ENCODE measurements around the gene PRKG1. TPM values are rescaled to one million over a fixed set of nuclear protein-coding genes. Genes with fewer than 3 reads are reported as not detected.

PRKG1 gene
- total and polyA plus RNA-seq, 4 donors = 6.8 to 38.1 (median 15.4) TPM

DNA sequence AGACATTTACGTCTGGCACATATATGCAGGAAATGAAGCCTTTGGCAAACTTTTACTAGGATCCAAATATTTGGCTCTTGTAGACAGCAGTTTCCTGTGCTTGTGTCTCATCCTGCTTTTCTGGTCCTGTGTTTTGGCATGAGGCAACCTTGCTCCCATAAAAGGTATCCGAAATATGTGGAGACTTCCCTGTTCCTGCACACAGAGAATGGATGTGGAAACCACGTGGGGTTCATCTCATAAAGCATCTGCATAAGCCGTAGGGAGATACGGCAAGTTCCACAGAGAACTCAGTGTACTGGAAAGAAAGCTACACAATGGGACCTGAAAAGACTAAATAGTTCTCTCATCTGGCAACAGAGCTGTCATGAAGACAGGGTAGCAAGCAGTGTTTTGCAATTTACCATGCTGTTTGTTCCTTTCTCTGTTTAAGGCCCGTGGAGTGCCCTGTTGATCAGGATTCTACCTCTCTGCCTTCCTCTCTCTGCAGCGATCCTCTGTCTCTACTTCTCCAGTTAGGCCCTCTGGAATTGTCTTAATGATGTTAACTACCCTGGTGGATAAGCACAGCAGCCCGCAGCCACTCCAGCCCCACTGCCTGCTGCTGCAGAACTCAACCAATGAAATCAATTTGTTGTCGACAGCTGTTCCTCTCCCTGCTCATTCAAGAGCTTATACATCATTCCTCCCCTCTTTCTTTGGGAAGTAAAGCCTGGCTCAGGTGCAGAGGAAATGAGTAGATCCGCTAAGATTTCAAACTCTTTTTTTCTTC, 331.5 kb downstream of the PRKG1 start:
- no peak overlapping the region for H3K27ac ChIP-seq (ENCODE audit: low read depth, low read length)
- WGBS (ENCODE audit: insufficient coverage) = 28% methylated on average over 7 of the region's 10 CpGs
- H3K4me3 ChIP-seq (ENCODE audit: low read depth, low read length) = no peak overlapping the region
- no peaks in the 10 kb centered on the region for H3K36me3 ChIP-seq (ENCODE audit: control insufficient read depth, insufficient read depth, low read length)
- no peaks in the 10 kb centered on the region for H3K4me1 ChIP-seq (ENCODE audit: control insufficient read depth, insufficient read depth, low read length)
- no peaks in the 10 kb centered on the region for H3K27me3 ChIP-seq (ENCODE audit: control insufficient read depth, insufficient read depth, low read length)
- peak in 3 of 6 donors; percentile 20 to 81 (median 22) for DNase-seq (ENCODE audit: low read depth in 4 of 6, low spot score in 6 of 6)
- H3K9me3 ChIP-seq (ENCODE audit: control insufficient read depth, insufficient read depth, low read length) = no peaks in the 10 kb centered on the region

DNA sequence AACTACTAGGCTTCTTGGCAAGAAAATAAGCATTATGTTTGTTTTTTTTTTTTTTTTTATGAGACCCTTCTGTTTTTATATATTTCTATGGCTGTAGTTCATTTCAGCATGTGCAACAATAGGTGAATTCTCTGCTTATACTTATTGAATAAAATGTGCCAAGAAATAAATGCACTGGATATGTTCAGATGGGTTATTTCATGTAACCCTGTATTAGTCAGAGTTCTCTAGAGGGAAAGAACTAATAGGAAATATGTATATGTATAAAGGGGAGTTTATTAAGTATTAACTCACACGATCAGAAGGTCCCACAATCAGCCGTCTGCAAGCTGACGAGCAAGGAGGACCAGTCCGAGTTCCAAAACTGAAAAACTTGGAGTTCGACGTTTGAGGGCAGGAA, 332.3 kb downstream of the PRKG1 start:
- H3K27ac ChIP-seq (ENCODE audit: low read depth, low read length) = no peak overlapping the region
- no peak for DNase-seq (ENCODE audit: low read depth in 4 of 6, low spot score in 6 of 6)
- H3K4me3 ChIP-seq (ENCODE audit: low read depth, low read length) = no peak overlapping the region
- H3K4me1 ChIP-seq (ENCODE audit: control insufficient read depth, insufficient read depth, low read length) = no peaks in the 10 kb centered on the region
- WGBS (ENCODE audit: insufficient coverage) = 98% methylated on average over 6 of the region's 6 CpGs
- no peaks in the 10 kb centered on the region for H3K36me3 ChIP-seq (ENCODE audit: control insufficient read depth, insufficient read depth, low read length)
- H3K27me3 ChIP-seq (ENCODE audit: control insufficient read depth, insufficient read depth, low read length) = no peaks in the 10 kb centered on the region
- no peaks in the 10 kb centered on the region for H3K9me3 ChIP-seq (ENCODE audit: control insufficient read depth, insufficient read depth, low read length)

DNA sequence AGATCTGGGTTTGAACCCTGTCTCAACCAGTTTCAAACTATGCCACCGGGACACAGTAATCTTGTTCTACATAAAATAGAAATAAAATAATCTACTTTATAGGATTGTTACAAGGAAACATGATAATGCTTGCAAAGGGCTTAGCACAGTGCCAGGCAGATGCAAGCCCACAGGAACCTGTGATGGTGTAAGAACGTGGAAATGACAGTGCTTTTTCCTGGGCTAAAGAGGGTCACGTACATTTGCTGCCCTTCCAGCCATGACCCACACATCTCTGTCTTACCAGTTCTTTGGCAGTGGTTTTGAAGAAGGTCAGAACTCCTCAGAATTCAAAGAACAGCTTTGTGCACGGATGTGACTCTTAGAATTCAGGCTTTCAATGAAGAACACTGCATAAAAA, 342.2 kb downstream of the PRKG1 start:
- WGBS (ENCODE audit: insufficient coverage) = no CpG with 5 or more reads among the region's 4 CpGs
- no peaks in the 10 kb centered on the region for H3K36me3 ChIP-seq (ENCODE audit: control insufficient read depth, insufficient read depth, low read length)
- H3K4me1 ChIP-seq (ENCODE audit: control insufficient read depth, insufficient read depth, low read length) = no peaks in the 10 kb centered on the region
- no peak overlapping the region for H3K27ac ChIP-seq (ENCODE audit: low read depth, low read length)
- H3K9me3 ChIP-seq (ENCODE audit: control insufficient read depth, insufficient read depth, low read length) = no peaks in the 10 kb centered on the region
- H3K4me3 ChIP-seq (ENCODE audit: low read depth, low read length) = no peak overlapping the region
- no peak for DNase-seq (ENCODE audit: low read depth in 4 of 6, low spot score in 6 of 6)
- H3K27me3 ChIP-seq (ENCODE audit: control insufficient read depth, insufficient read depth, low read length) = no peaks in the 10 kb centered on the region

DNA sequence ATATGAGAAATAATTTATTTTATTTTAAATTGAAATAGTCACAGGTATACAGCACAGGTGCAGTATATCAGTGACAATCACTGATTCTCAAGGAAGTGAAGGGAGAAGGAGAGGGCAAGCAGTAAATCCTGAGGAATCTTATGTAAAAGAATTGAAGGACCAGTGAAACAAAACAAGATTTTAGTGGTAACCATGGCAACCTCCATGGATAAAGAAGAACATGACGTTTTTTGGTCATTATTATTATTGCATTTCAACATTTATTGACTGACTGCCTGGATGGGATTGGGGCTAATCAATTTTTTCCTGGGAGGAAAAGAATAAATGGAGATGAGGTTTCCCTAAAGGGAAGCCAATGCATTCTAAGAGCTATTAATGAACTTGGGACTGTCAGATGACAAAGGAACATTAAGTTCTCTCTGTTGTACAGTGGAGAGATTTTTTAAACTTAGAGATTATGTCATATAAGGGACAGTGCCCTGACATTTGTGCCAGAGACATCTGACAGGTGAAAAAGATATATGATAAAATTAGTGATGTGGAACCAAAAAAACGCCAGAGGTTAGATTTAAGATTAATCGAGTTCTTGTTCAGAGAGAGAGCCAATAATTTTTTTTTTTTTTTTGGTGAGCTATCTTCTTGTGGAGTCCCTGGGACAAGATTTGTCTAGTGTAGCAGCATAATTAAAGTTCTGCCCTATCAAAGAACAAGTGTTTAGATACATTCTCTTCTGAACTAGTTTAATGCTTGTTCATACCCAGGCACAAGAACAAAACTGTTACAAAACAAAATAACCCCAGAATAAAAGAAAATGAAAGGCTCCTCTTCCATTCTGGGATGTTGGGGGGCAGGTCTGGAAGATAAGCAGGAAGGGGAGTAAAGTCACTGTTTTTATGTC, 345.2 kb downstream of the PRKG1 start:
- no peak overlapping the region for H3K27ac ChIP-seq (ENCODE audit: low read depth, low read length)
- H3K4me3 ChIP-seq (ENCODE audit: low read depth, low read length) = no peak overlapping the region
- H3K27me3 ChIP-seq (ENCODE audit: control insufficient read depth, insufficient read depth, low read length) = no peaks in the 10 kb centered on the region
- H3K9me3 ChIP-seq (ENCODE audit: control insufficient read depth, insufficient read depth, low read length) = no peaks in the 10 kb centered on the region
- 88% methylated on average over 2 of the region's 3 CpGs for WGBS (ENCODE audit: insufficient coverage)
- peak in 1 of 6 donors; percentile 55 for DNase-seq (ENCODE audit: low read depth in 4 of 6, low spot score in 6 of 6)
- peaks cover 3% of the 10 kb centered on the region for H3K4me1 ChIP-seq (ENCODE audit: control insufficient read depth, insufficient read depth, low read length)
- H3K36me3 ChIP-seq (ENCODE audit: control insufficient read depth, insufficient read depth, low read length) = no peaks in the 10 kb centered on the region

DNA sequence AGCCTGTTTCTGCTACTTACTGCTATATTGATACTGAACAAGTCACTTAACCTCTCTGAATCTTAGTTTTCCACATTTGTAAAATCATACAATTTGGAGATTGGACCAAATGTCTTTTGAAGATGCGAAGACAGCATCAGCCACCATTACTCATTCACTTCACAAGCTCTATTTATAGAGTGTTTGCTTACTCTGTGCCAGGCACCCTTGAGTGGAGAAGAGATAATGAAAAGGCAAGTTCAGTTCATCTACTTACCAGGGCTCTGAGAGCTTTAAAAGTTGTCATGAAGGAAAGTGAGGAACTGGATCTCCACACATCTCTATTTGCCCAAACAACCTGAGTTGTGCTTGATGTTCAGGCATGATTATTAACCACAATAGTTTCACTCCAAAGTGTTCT, 347.6 kb downstream of the PRKG1 start:
- H3K4me3 ChIP-seq (ENCODE audit: low read depth, low read length) = no peak overlapping the region
- H3K27ac ChIP-seq (ENCODE audit: low read depth, low read length) = no peak overlapping the region
- no peaks in the 10 kb centered on the region for H3K36me3 ChIP-seq (ENCODE audit: control insufficient read depth, insufficient read depth, low read length)
- DNase-seq (ENCODE audit: low read depth in 4 of 6, low spot score in 6 of 6) = no peak
- no peaks in the 10 kb centered on the region for H3K9me3 ChIP-seq (ENCODE audit: control insufficient read depth, insufficient read depth, low read length)
- H3K4me1 ChIP-seq (ENCODE audit: control insufficient read depth, insufficient read depth, low read length) = peaks cover 9% of the 10 kb centered on the region
- H3K27me3 ChIP-seq (ENCODE audit: control insufficient read depth, insufficient read depth, low read length) = no peaks in the 10 kb centered on the region
- WGBS (ENCODE audit: insufficient coverage) = no CpG with 5 or more reads among the region's 1 CpG

- H3K9me3 ChIP-seq (ENCODE audit: control insufficient read depth, insufficient read depth, low read length) = no peaks in the 10 kb centered on the region
- no peaks in the 10 kb centered on the region for H3K36me3 ChIP-seq (ENCODE audit: control insufficient read depth, insufficient read depth, low read length)
- H3K4me1 ChIP-seq (ENCODE audit: control insufficient read depth, insufficient read depth, low read length) = peaks cover 9% of the 10 kb centered on the region
- WGBS (ENCODE audit: insufficient coverage) = 51% methylated on average over 3 of the region's 6 CpGs
- peak in 3 of 6 donors; percentile 26 to 77 (median 73) for DNase-seq (ENCODE audit: low read depth in 4 of 6, low spot score in 6 of 6)
- H3K27ac ChIP-seq (ENCODE audit: low read depth, low read length) = no peak overlapping the region
- H3K4me3 ChIP-seq (ENCODE audit: low read depth, low read length) = no peak overlapping the region
- H3K27me3 ChIP-seq (ENCODE audit: control insufficient read depth, insufficient read depth, low read length) = no peaks in the 10 kb centered on the region
Measured at GRCh38 chr10:51422311-51423120, 348.2 kb downstream of the PRKG1 start.

- H3K4me1 ChIP-seq (ENCODE audit: control insufficient read depth, insufficient read depth, low read length) = peaks cover 9% of the 10 kb centered on the region
- no peaks in the 10 kb centered on the region for H3K36me3 ChIP-seq (ENCODE audit: control insufficient read depth, insufficient read depth, low read length)
- 83% methylated on average over 1 of the region's 4 CpGs for WGBS (ENCODE audit: insufficient coverage)
- no peaks in the 10 kb centered on the region for H3K9me3 ChIP-seq (ENCODE audit: control insufficient read depth, insufficient read depth, low read length)
- no peaks in the 10 kb centered on the region for H3K27me3 ChIP-seq (ENCODE audit: control insufficient read depth, insufficient read depth, low read length)
- no peak overlapping the region for H3K27ac ChIP-seq (ENCODE audit: low read depth, low read length)
- no peak overlapping the region for H3K4me3 ChIP-seq (ENCODE audit: low read depth, low read length)
- no peak for DNase-seq (ENCODE audit: low read depth in 4 of 6, low spot score in 6 of 6)
Measured at GRCh38 chr10:51423121-51423452, 348.8 kb downstream of the PRKG1 start.

DNA sequence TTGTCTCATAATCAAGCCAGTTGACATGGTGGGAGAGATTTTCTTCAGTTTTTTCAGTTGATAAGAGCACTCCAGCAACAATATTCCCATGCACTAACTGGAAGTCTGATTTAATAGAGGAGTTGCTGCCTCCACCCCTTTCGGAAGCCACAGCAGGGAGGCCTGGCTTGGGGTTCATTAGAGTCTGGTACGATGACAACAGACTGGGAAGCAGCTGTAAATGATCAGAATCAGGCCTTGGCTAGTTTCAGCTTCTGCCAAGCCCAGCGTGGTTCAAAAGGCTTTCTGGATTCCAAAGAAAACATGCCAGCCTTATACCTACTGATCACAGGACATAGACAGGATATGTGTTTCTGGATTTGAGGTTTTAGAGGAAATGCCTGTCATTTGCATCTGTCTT, 351.1 kb downstream of the PRKG1 start:
- H3K27me3 ChIP-seq (ENCODE audit: control insufficient read depth, insufficient read depth, low read length) = no peaks in the 10 kb centered on the region
- H3K4me3 ChIP-seq (ENCODE audit: low read depth, low read length) = no peak overlapping the region
- WGBS (ENCODE audit: insufficient coverage) = 31% methylated on average over 2 of the region's 3 CpGs
- H3K27ac ChIP-seq (ENCODE audit: low read depth, low read length) = no peak overlapping the region
- no peaks in the 10 kb centered on the region for H3K36me3 ChIP-seq (ENCODE audit: control insufficient read depth, insufficient read depth, low read length)
- peak in 2 of 6 donors; percentile 44 to 64 for DNase-seq (ENCODE audit: low read depth in 4 of 6, low spot score in 6 of 6)
- H3K9me3 ChIP-seq (ENCODE audit: control insufficient read depth, insufficient read depth, low read length) = no peaks in the 10 kb centered on the region
- H3K4me1 ChIP-seq (ENCODE audit: control insufficient read depth, insufficient read depth, low read length) = peaks cover 9% of the 10 kb centered on the region

- H3K27me3 ChIP-seq (ENCODE audit: control insufficient read depth, insufficient read depth, low read length) = no peaks in the 10 kb centered on the region
- H3K9me3 ChIP-seq (ENCODE audit: control insufficient read depth, insufficient read depth, low read length) = no peaks in the 10 kb centered on the region
- no peak for DNase-seq (ENCODE audit: low read depth in 4 of 6, low spot score in 6 of 6)
- no peaks in the 10 kb centered on the region for H3K36me3 ChIP-seq (ENCODE audit: control insufficient read depth, insufficient read depth, low read length)
- H3K27ac ChIP-seq (ENCODE audit: low read depth, low read length) = no peak overlapping the region
- H3K4me1 ChIP-seq (ENCODE audit: control insufficient read depth, insufficient read depth, low read length) = peaks cover 6% of the 10 kb centered on the region
- no peak overlapping the region for H3K4me3 ChIP-seq (ENCODE audit: low read depth, low read length)
- 100% methylated on average over 2 of the region's 2 CpGs for WGBS (ENCODE audit: insufficient coverage)
Measured at GRCh38 chr10:51427758-51428157, 353.5 kb downstream of the PRKG1 start.
